ENCODE results near the gene MYL7.
"Not testable (repeated sequence)": the region's sequence is repeated elsewhere in the genome, so short reads cannot be mapped to it uniquely, and the experiment has no call there.

MYL7 gene

DNA sequence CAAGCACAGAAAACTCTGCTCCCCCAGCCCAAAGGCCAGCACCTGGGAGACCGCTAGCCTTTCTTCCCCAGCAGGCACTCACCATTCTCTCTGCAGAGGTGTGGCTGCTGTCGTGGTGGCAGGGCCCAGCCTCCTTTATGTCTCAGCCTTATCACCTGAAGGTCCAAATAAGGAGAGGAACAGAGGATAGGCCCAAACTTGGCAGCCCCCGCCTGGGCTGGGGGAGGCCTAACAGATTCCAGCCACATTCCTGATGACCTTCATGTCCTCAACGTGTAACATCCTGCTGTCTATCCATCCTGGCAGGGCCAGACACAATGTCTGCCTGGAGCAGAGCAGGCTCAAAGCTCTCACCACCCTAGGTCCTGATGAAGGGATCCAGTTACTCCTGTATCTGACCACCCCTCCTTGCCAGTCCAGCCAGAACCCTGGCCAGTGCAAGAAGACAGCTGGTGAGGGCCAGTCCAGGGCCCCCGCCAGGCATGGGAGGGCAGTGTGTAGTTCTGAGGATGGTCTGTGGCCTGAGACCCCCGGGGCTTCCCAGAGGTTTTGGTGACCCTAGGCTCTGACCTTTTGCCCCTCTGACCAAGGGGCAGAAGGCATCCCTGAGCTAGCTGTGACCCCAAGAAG, at the start of gene MYL7:
MYL7 (minus strand) TSS at position 112 of the 630 bp plus-strand sequence; CDS start at position 85, 27 bp downstream.
- no peak for DNase-seq (ENCODE audit: low read depth, low spot score)

DNA sequence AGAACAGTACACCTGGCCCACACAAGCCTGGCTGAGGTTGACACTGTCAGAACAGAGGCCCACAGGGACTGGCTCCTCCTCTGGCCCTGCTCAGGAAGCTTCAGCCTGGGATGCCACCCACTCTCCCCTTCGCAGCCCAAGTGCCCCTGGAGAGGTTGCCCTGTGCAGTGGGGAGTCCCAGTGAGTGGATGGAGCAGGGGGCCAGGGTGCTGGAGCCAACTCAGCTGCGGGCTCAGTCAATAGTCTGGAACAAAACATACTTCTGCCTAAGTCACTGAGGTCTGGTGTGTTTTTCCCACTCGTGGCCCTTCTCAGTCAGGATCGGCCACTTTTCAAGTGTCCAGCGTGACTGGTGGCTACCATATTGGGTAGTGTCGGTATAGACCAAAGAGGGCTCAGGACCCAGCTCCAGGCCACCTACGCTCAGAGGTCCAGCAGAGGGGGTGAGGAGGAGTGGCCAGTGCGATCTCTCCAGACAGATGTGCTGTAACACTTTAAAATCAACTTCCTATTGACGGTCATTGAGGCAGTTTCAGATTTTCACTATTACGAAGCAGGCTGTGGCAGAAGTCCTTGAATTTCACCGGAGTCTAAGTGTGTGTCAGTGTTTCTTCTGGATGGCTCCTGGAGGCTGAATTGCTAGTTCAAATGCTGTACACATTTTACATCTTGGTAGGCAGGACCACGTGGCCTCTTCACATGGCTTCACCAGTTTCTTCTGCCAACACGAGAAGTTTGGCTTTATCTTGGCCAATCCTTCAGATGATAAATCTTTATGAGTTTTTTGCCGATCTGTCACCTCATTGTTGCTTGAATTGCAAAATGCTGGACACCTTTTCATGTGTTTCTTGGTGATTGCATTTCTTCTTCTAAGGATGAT, 49.1 kb upstream of the MYL7 start:
- DNase-seq (ENCODE audit: low read depth, low spot score): no peak

DNA sequence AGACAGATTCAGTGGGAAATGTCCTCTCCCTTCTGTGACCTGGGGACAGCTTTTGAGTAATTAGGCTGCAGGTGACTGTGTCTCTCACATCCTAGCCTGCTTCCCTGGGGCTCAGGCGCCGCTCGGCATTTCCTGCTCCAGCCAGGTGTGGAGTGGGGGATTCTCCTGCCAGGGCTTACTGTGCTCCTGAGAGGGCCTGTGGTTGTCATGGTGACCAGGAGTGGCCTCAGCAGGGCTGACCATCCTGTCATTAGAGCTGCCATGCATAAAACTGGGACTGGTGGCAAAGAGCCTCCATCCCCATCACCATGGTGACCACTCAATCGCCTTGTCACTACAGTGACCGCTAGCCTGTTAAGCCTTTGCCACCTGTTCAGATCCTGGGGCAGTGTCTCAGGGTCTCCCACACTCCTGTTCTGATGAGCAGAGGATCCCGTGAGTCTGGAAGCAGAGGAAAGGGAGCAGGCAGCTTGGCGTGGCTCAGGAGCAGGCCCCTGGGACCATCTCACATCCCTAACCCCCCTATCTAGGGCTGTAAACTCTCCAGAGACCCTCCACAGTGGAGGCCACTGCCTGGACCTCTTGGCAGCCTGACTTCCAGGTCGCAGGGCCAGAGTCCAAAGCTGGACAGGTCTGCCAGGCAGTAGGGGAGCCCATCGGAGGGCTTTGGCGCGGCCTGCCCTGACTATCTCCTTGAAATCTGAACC, 48.3 kb upstream of the MYL7 start, which contains the start of gene GCK:
GCK (minus strand) TSS at position 154 of the 707 bp plus-strand sequence. CDS start 486 bp downstream, outside the sequence.
- DNase-seq (ENCODE audit: low read depth, low spot score): no peak

GRCh38 chr7:44188480-44189225, 47.5 kb upstream of the MYL7 start:
- no peak for DNase-seq (ENCODE audit: low read depth, low spot score)

DNA sequence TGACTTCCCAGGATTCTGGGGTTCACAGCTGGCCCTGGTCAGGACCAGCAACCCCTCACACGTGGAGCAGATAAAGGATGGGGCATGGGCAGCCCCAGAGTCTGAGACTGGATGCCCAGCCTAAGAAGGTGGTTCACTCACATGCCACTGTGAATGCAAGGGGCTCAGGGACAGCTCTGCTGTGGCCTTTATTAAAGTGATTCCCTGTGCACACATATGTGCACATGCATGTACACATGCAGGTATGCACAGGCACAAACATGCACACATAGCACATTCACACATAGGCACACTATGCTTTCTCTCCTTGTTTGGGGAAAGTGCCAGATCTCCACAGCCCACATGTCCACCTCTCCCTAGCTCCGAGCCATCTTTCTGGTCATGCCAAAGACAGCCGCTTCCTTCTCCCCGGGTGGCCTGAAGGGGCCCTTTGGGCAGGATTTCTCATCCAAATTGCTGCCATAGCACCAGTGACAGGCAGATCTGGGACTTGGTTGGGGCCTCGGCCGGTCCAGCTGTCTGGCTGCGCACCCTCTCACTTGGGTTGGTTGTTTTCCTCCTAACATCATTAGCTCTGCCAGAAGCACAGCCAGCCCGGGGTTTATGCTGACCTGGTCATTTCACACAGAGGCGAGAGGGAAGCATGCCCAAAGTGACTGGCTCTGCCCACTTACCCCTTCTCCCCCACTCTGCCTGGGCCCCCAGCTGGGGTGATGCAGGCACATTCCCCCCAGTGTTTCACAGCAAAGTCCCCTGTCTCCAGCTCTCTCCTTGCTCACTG, 46.7 kb upstream of the MYL7 start:
- no peak for DNase-seq (ENCODE audit: low read depth, low spot score)

DNA sequence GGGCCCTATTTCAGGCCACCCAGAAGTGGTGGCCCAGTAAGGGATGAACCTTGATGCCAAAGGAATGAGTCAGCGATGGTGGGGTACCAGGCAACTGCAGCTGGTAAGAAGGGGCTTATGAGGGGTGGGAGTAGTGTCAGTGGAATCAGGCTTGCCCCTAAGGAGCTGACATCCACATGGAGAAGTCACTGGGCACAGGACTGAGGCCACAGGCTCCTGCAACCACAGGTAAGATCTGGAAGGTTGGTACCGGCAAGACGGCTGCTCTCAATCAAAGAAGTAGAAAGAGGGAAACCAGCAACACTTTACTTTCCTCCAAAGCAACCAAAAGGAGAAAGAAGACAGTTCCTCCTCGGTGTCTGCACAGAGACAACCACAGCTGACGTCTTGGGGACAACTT, 45.6 kb upstream of the MYL7 start:
- DNase-seq (ENCODE audit: low read depth, low spot score): no peak

DNA sequence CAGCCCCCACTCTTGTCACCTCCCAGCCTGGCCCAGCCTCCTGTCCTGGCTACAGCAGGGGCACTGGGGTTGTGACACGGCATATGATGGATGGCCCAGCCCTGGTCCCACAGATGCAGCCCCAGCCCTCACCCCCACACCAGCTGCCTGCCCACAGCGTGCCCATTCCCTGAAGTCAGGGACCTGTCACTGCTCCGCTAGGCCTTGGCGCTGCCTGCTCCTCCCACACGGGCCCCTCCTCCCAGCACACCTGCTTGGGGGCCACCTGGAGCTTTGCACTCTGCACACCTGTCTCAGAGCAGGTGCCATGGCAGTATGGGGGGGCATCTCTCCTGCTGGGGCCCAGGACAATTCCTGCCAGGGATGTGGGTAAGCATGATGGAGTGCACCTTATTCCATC, 44.6 kb upstream of the MYL7 start:
- no peak for DNase-seq (ENCODE audit: low read depth, low spot score)

- DNase-seq (ENCODE audit: low read depth, low spot score): peak; percentile 24
Observed at GRCh38 chr7:44184873-44185446, 43.8 kb upstream of the MYL7 start.

DNA sequence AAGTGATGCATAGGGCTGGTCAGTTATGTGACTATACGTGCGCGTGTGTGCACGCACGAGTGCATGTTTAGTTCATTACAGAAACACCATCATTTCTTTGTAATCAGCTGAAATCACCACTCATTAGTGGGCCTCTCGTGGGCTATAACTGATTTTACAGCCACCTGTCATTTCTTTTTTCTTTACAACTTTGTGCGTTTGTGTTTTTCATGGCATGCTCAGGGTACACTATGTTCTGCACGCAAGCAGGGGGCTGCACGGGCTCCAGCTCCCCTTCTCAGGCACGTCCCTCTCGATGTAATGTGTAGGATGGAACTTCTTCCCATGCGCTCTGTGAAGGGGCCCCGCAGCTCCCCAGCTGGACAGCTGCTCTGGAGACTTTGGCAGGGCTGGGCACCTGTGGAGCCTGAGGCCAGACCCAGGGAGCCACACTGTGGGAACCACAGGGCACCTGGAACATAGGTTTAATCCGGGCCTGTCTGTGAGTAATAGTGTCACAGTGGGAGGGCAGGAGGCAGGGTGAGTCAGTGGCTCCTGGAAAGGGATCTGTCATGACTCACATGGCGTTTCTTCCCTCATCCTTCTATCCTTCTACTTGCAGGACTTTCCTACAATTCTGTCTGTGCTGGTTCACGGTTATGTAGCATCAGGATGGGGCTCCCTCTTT, 43.2 kb upstream of the MYL7 start:
- peak; percentile 89 for DNase-seq (ENCODE audit: low read depth, low spot score)

DNA sequence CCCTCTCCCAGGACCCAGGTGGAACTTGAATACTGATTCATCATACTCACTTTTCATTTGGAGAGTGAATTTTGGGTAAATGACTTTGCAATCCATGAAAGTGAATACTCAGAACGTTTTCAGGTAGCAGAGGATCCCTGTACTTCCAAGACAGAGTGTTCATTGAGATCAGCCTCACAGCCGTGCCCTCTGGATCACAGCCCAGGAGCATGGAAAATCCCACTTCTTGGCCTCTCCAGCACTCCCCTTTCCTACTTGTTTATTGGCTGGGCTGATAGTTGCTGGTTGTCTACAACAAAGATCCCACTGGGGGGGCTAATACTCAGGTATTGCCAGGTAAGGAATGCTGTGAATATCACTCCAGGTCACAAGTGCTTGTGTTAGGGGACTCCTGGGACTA, 42.3 kb upstream of the MYL7 start:
- DNase-seq (ENCODE audit: low read depth, low spot score): peak; percentile 26

DNA sequence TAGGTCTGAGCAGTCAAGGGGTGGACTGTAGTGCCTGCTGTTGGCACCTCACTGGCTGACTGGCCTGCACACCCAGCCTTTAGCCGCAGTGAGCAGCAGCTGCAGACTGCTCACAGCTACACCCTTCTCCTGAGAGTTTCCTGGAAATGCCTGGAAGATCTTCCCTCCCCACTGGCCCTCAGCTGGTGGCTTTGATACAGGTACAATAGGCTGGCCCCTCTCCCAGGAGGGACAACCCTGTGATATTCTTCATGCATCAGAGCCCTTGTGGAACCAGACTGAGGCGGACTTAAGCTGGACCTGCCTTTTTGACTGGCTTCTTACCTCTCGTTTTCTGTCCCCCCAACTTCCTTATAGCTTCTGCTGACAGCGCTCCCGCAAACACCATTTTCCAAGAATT, 41.7 kb upstream of the MYL7 start:
- DNase-seq (ENCODE audit: low read depth, low spot score): no peak

DNA sequence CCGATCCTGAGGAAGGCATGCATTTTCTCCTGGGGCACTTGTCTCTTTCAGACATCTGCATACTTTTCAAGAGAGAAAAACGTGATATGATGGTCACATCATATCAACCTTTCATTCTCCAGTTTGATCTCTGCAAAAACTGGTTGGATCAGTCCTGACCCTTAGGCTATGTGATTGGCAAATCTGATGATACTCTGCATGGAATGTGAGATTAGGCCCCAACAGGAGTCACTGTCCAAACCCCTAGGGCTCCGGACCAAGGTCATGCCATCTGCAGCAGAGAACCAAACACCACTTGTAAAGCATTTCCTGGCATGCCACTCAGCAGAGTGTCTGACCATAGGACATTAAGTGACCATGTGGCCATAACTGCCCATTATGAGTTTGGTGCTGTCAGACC, 39.5 kb upstream of the MYL7 start:
- no peak for DNase-seq (ENCODE audit: low read depth, low spot score)

DNA sequence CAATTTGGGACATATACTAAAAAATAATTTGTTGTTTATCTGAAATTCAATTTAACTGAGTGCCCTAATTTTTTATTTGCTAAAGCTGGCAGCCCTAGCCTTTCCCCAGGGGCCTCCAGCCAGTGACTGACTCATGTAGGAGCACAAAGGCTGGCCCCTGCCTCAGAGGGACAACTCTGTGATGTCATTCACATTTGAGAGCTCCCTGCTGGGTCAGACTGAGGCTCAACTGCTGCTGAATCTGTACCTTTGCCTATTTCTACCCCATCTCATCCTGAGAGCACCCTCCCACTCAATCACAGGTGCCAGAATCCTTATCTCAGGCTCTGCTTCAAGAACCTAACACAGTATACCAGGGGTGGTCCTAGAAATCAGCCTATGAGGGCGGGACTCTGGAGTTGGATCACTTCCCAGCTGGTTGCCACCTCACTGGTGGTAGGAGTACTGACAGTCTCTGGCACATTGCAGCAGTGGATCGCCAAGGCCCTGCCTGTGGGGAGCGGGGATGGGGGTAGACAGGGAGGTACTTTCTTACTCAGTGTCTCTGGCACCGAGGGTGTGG, 36.5 kb upstream of the MYL7 start:
- peak; percentile 81 for DNase-seq (ENCODE audit: low read depth, low spot score)

GRCh38 chr7:44176486-44176885, 35.4 kb upstream of the MYL7 start:
- no peak for DNase-seq (ENCODE audit: low read depth, low spot score)

DNA sequence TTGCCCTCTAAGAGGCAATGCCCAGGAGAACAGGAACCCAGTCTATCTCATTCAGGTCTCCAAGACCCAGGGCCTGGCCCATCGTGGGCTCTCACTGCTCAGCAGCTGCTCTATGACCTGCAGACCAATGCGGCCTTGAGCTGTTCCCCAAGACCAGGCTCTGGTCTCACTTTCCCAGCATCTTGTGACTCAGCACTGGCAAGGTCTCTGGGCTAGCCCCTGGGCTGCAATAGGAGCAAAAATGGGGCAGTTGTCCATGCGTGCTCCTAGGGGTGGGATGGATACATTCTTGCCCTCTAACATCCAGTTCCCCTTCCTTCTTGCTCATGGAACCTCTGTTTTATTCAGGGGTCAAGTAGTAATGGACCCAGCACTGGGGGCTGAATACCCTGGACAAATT, 34.6 kb upstream of the MYL7 start:
- DNase-seq (ENCODE audit: low read depth, low spot score): no peak

DNA sequence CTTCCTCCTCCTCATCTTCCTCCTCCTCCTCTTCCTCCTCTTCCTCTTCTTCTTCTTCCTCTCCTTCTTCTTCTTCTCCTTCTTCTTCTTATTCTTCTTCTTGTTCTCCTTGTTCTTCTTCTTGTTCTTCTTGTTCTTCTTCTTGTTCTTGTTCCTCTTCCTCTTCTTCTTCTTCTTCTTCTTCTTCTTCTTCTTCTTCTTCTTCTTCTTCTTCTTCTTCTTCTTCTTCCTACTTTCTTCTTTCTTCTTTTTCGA, 33.5 kb upstream of the MYL7 start:
- not testable (repeated sequence) for DNase-seq (ENCODE audit: low read depth, low spot score)

- no peak for DNase-seq (ENCODE audit: low read depth, low spot score)
Observed at GRCh38 chr7:44173911-44174693, 33.0 kb upstream of the MYL7 start.

DNA sequence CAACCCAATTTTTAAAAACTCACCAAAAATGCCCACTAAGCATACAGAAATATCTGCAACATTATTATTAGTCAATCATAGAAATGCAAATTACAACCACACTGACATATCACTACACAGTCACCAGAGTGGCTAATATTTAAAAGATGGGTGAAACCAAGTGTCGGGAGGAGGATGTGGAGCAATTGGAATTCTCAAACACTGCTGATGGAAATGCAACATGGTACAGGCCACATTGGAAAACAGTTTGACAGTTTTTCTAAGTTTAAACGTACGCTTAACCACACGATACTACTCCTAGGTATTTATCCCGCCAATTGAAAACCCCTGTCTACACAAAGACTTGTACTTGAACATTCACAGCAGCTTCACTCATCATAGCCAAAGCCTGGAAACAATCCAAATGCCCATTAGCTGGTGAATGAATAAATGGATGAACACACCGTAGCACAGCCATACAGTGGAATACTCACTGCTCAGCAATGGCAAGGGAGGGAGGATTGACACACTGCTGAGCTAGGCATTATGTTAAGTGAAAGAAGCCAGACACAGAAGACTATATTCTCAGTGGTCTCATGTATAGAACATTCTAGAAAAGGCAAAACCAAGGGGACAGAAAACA, 31.8 kb upstream of the MYL7 start:
- peak; percentile 82 for DNase-seq (ENCODE audit: low read depth, low spot score)

- no peak for DNase-seq (ENCODE audit: low read depth, low spot score)
Observed at GRCh38 chr7:44172352-44172751, 31.2 kb upstream of the MYL7 start.

Measured in astrocyte of the hippocampus (primary cell).